ENCODE data around the gene SH3GLB2. TPM values are rescaled to one million over a fixed set of nuclear protein-coding genes. Genes with fewer than 3 reads are reported as not detected.
A peak's percentile ranks its signal among the peaks of the same experiment; 100 is the strongest.

SH3GLB2 gene
- polyA plus RNA-seq (2013, experiment 1 of 2): 36.6 TPM
- polyA plus RNA-seq (2013, experiment 2 of 2): 33.2 TPM

DNA sequence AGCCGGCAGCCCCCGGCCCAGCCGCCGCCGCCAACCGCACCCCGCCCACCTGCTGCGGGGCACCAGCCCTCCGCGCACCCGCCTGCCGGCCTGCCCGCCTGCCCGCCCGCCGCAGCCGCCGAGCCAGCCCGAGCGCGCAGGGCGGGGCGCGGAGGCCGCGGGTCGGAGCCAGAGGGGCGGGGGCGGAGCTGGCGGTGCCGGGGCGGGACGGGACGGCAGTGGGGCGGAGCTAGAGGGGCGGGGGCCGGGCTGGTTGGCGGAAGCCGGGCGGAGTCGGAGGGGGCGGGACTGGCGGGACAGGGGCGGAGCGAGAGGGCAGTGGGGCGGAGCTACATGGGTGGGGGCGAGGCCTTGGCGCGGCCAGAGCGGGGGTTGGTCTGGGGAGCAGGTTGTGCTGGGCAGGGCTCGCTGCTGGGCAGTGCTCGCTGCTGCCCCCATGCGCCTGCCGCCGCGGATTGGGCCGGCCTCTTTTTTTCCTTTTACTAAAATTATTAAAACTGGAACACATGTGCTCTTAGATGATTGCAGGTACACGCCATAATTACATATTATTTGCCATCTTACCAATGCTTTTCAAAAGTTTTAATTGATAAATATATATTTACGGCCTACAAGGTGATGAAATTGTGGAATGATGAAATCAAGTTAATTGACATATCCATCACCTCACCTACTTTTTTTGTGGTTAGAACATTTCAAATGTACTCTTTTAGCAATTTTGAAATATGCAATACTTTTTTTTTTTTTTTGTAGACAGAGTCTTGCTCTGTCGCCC, at the start of gene SH3GLB2:
SH3GLB2 (minus strand) TSS at position 140 of the 775 bp plus-strand sequence. CDS start 177 bp downstream, outside the sequence.
- Histone ChIP-seq H3K79me1 (ENCODE audit: low read depth, low read length) (peaks cover 13% of the 10 kb centered on the region), H2AFZ (ENCODE audit: low read length) (peak within 1 kb of the TSS; percentile 87), H2AK5ac (ENCODE audit: low read depth, low read length) (peak within 1 kb of the TSS; percentile 99), H3K4me3 (ENCODE audit: low read length in 2 of 2) (peak within 1 kb of the TSS; percentile 78 to 89), H2BK12ac (ENCODE audit: low read length) (no peak within 1 kb of the TSS), H3K4me2 (ENCODE audit: insufficient read depth, low read length, poor library complexity, severe bottlenecking) (peak within 1 kb of the TSS; percentile 86), H3K18ac (ENCODE audit: low read length) (peak within 1 kb of the TSS; percentile 96), H3K9ac (ENCODE audit: low read depth, low read length, poor library complexity) (peak within 1 kb of the TSS; percentile 96), H3K4me1 (ENCODE audit: control insufficient read depth in 2 of 2, insufficient read depth in 1 of 2, low read depth in 1 of 2, low read length in 2 of 2) (peaks cover 19 to 23% of the 10 kb centered on the region in 2 donors), H2BK15ac (ENCODE audit: low read length) (peak within 1 kb of the TSS; percentile 49), H3K4ac (ENCODE audit: low read length) (no peak within 1 kb of the TSS), H3K9me3 (replicated peaks in 1 of 2; ENCODE audit: control insufficient read depth in 2 of 2, insufficient read depth in 1 of 2, low read depth in 1 of 2, low read length in 2 of 2) (no peaks in the 10 kb centered on the region), H2BK5ac (ENCODE audit: low read length) (peak within 1 kb of the TSS; percentile 13), H3K36me3 (replicated peaks in 1 of 2; ENCODE audit: control insufficient read depth in 2 of 2, insufficient read depth in 2 of 2, low read length in 2 of 2) (no peaks in the 10 kb centered on the region), H4K91ac (ENCODE audit: low read depth, low read length, poor library complexity) (no peak within 1 kb of the TSS), H2BK120ac (ENCODE audit: low read depth, low read length) (peak within 1 kb of the TSS; percentile 61), H3K27ac (replicated peaks; ENCODE audit: low read length) (no peak within 1 kb of the TSS), H3K23ac (ENCODE audit: low read depth, low read length, poor library complexity) (peak within 1 kb of the TSS; percentile 89), H3K14ac (ENCODE audit: low read length) (peak within 1 kb of the TSS; percentile 94), H4K8ac (ENCODE audit: low read depth, low read length) (peak within 1 kb of the TSS; percentile 43), H3K27me3 (ENCODE audit: control insufficient read depth in 3 of 3, insufficient read depth in 3 of 3, low read depth in 1 of 3, low read length in 3 of 3) (no peaks in the 10 kb centered on the region)
- no CpG with 5 or more reads among the region's 60 CpGs for WGBS, 2 donors (ENCODE audit: extremely low coverage in 2 of 2, insufficient read length in 2 of 2, insufficient replicate concordance in 1 of 2)
- DNase-seq (ENCODE audit: low spot score): peak; percentile 91

- no peak overlapping the region for H3K4me3 ChIP-seq (ENCODE audit: low read length in 2 of 2)
- no peak overlapping the region for H2AFZ ChIP-seq (ENCODE audit: low read length)
- H3K36me3 ChIP-seq (replicated peaks in 1 of 2; ENCODE audit: control insufficient read depth in 2 of 2, insufficient read depth in 2 of 2, low read length in 2 of 2): no peaks in the 10 kb centered on the region
- no peak overlapping the region for H3K18ac ChIP-seq (ENCODE audit: low read length)
- H3K14ac ChIP-seq (ENCODE audit: low read length): no peak overlapping the region
- peaks cover 0 to 8% of the 10 kb centered on the region in 2 donors for H3K4me1 ChIP-seq (ENCODE audit: control insufficient read depth in 2 of 2, insufficient read depth in 1 of 2, low read depth in 1 of 2, low read length in 2 of 2)
- H4K8ac ChIP-seq (ENCODE audit: low read depth, low read length): no peak overlapping the region
- no peaks in the 10 kb centered on the region for H3K9me3 ChIP-seq (replicated peaks in 1 of 2; ENCODE audit: control insufficient read depth in 2 of 2, insufficient read depth in 1 of 2, low read depth in 1 of 2, low read length in 2 of 2)
- H3K79me1 ChIP-seq (ENCODE audit: low read depth, low read length): peaks cover 8% of the 10 kb centered on the region
- no peak overlapping the region for H2AK5ac ChIP-seq (ENCODE audit: low read depth, low read length)
- no peak overlapping the region for H2BK15ac ChIP-seq (ENCODE audit: low read length)
- no peak overlapping the region for H2BK5ac ChIP-seq (ENCODE audit: low read length)
- no peak overlapping the region for H2BK12ac ChIP-seq (ENCODE audit: low read length)
- no peak for DNase-seq (ENCODE audit: low spot score)
- no peaks in the 10 kb centered on the region for H3K27me3 ChIP-seq (ENCODE audit: control insufficient read depth in 3 of 3, insufficient read depth in 3 of 3, low read depth in 1 of 3, low read length in 3 of 3)
- no CpG with 5 or more reads among the region's 10 CpGs for WGBS, 2 donors (ENCODE audit: extremely low coverage in 2 of 2, insufficient read length in 2 of 2, insufficient replicate concordance in 1 of 2)
- H4K91ac ChIP-seq (ENCODE audit: low read depth, low read length, poor library complexity): no peak overlapping the region
- H3K23ac ChIP-seq (ENCODE audit: low read depth, low read length, poor library complexity): no peak overlapping the region
- H3K27ac ChIP-seq (replicated peaks; ENCODE audit: low read length): no peak overlapping the region
- no peak overlapping the region for H3K9ac ChIP-seq (ENCODE audit: low read depth, low read length, poor library complexity)
- no peak overlapping the region for H3K4me2 ChIP-seq (ENCODE audit: insufficient read depth, low read length, poor library complexity, severe bottlenecking)
- no peak overlapping the region for H3K4ac ChIP-seq (ENCODE audit: low read length)
- no peak overlapping the region for H2BK120ac ChIP-seq (ENCODE audit: low read depth, low read length)
Measured at GRCh38 chr9:129077236-129077635, 49.1 kb upstream of the SH3GLB2 start.

DNA sequence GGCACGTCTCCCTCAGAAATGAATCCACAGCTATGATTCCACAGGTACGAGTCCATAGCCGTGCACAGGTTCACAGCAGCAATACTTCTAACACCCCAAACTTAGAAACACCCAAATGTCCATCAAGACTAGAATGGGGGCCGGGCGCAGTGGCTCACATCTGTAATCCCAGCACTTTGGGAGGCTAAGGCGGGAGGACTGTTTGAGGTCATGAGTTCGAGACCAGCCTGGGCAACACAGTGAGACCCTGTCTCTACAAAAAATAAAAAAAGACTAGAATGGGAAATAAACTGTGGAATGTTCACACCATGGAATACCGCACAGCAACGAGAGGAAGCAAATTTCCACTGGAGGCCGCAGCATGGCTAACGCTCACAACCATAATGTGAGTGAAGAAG, 48.5 kb upstream of the SH3GLB2 start:
- no peak overlapping the region for H4K8ac ChIP-seq (ENCODE audit: low read depth, low read length)
- DNase-seq (ENCODE audit: low spot score): no peak
- no peak overlapping the region for H3K9ac ChIP-seq (ENCODE audit: low read depth, low read length, poor library complexity)
- H2AFZ ChIP-seq (ENCODE audit: low read length): no peak overlapping the region
- H3K79me1 ChIP-seq (ENCODE audit: low read depth, low read length): peaks cover 2% of the 10 kb centered on the region
- H3K23ac ChIP-seq (ENCODE audit: low read depth, low read length, poor library complexity): no peak overlapping the region
- no peaks in the 10 kb centered on the region for H3K9me3 ChIP-seq (replicated peaks in 1 of 2; ENCODE audit: control insufficient read depth in 2 of 2, insufficient read depth in 1 of 2, low read depth in 1 of 2, low read length in 2 of 2)
- H3K4me1 ChIP-seq (ENCODE audit: control insufficient read depth in 2 of 2, insufficient read depth in 1 of 2, low read depth in 1 of 2, low read length in 2 of 2): peaks cover 3% of the 10 kb centered on the region in 2 donors
- no peak overlapping the region for H3K18ac ChIP-seq (ENCODE audit: low read length)
- no peak overlapping the region for H3K4me2 ChIP-seq (ENCODE audit: insufficient read depth, low read length, poor library complexity, severe bottlenecking)
- no peak overlapping the region for H2BK120ac ChIP-seq (ENCODE audit: low read depth, low read length)
- no peak overlapping the region for H2AK5ac ChIP-seq (ENCODE audit: low read depth, low read length)
- H2BK5ac ChIP-seq (ENCODE audit: low read length): no peak overlapping the region
- no peak overlapping the region for H3K4me3 ChIP-seq (ENCODE audit: low read length in 2 of 2)
- no peak overlapping the region for H3K4ac ChIP-seq (ENCODE audit: low read length)
- no peak overlapping the region for H2BK15ac ChIP-seq (ENCODE audit: low read length)
- no peak overlapping the region for H3K14ac ChIP-seq (ENCODE audit: low read length)
- H3K27me3 ChIP-seq (ENCODE audit: control insufficient read depth in 3 of 3, insufficient read depth in 3 of 3, low read depth in 1 of 3, low read length in 3 of 3): no peaks in the 10 kb centered on the region
- WGBS, 2 donors (ENCODE audit: extremely low coverage in 2 of 2, insufficient read length in 2 of 2, insufficient replicate concordance in 1 of 2): no CpG with 5 or more reads among the region's 11 CpGs
- peaks cover 0 to 3% of the 10 kb centered on the region in 2 donors for H3K36me3 ChIP-seq (replicated peaks in 1 of 2; ENCODE audit: control insufficient read depth in 2 of 2, insufficient read depth in 2 of 2, low read length in 2 of 2)
- no peak overlapping the region for H4K91ac ChIP-seq (ENCODE audit: low read depth, low read length, poor library complexity)
- no peak overlapping the region for H3K27ac ChIP-seq (replicated peaks; ENCODE audit: low read length)
- H2BK12ac ChIP-seq (ENCODE audit: low read length): no peak overlapping the region

DNA sequence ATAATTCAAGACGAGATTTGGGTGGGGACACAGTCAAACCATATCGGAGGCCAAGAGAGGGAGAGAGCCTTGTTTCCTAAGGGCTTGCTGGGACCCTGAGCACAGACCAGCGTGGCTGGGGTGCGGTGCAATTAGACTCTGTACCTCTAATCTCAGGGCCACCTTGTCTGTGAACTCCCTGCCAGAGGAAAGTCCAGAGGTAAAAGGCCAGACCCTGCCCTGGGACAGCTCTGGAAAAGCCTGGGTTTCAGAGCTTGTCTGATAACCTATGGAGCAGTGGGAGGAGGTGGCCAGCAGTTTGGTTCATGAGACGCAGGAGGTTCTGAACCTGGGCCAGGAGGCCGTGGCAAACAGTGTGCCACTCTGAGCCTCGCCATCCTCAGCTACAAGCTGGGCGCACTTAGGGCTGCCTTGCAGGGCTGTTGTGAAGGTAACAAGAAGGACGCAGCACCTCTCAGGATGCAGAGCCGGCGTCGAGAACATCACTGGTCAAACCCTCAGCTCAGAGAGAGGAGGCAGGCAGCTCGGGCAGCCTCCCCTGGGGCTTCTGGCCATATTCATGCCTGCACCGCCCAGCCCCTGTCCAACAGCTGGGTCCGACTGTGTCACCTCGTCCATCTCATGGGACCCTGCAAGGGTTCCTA, 48.0 kb upstream of the SH3GLB2 start:
- no peak overlapping the region for H3K18ac ChIP-seq (ENCODE audit: low read length)
- no CpG with 5 or more reads among the region's 16 CpGs for WGBS, 2 donors (ENCODE audit: extremely low coverage in 2 of 2, insufficient read length in 2 of 2, insufficient replicate concordance in 1 of 2)
- no peak for DNase-seq (ENCODE audit: low spot score)

More for the DNA sequence above, 48.0 kb upstream of the SH3GLB2 start:
- Histone ChIP-seq H2AK5ac (ENCODE audit: low read depth, low read length) (no peak overlapping the region), H2BK5ac (ENCODE audit: low read length) (no peak overlapping the region), H3K14ac (ENCODE audit: low read length) (no peak overlapping the region), H2BK12ac (ENCODE audit: low read length) (no peak overlapping the region), H3K4ac (ENCODE audit: low read length) (no peak overlapping the region), H3K79me1 (ENCODE audit: low read depth, low read length) (no peaks in the 10 kb centered on the region), H2AFZ (ENCODE audit: low read length) (no peak overlapping the region), H3K4me1 (ENCODE audit: control insufficient read depth in 2 of 2, insufficient read depth in 1 of 2, low read depth in 1 of 2, low read length in 2 of 2) (peaks cover 2 to 3% of the 10 kb centered on the region in 2 donors), H3K36me3 (replicated peaks in 1 of 2; ENCODE audit: control insufficient read depth in 2 of 2, insufficient read depth in 2 of 2, low read length in 2 of 2) (peaks cover 0 to 5% of the 10 kb centered on the region in 2 donors), H3K27me3 (ENCODE audit: control insufficient read depth in 3 of 3, insufficient read depth in 3 of 3, low read depth in 1 of 3, low read length in 3 of 3) (no peaks in the 10 kb centered on the region), H4K8ac (ENCODE audit: low read depth, low read length) (no peak overlapping the region), H2BK120ac (ENCODE audit: low read depth, low read length) (no peak overlapping the region), H3K9ac (ENCODE audit: low read depth, low read length, poor library complexity) (no peak overlapping the region), H3K9me3 (replicated peaks in 1 of 2; ENCODE audit: control insufficient read depth in 2 of 2, insufficient read depth in 1 of 2, low read depth in 1 of 2, low read length in 2 of 2) (no peaks in the 10 kb centered on the region), H3K27ac (replicated peaks; ENCODE audit: low read length) (no peak overlapping the region), H3K4me3 (ENCODE audit: low read length in 2 of 2) (no peak overlapping the region), H3K4me2 (ENCODE audit: insufficient read depth, low read length, poor library complexity, severe bottlenecking) (no peak overlapping the region), H4K91ac (ENCODE audit: low read depth, low read length, poor library complexity) (no peak overlapping the region), H3K23ac (ENCODE audit: low read depth, low read length, poor library complexity) (peak overlapping the region; percentile 80), H2BK15ac (ENCODE audit: low read length) (no peak overlapping the region)

Measured in neuronal stem cell (in vitro differentiated cells).